ENCODE results near the gene EGFR.
"Not testable (repeated sequence)": the region's sequence is repeated elsewhere in the genome, so short reads cannot be mapped to it uniquely, and the experiment has no call there.

EGFR gene

GRCh38 chr7:55152516-55152915 lies 133.7 kb downstream of the EGFR start:
- no peak for DNase-seq

- DNase-seq = no peak
These were observed 135.3 kb downstream of the EGFR start for GRCh38 chr7:55154096-55154495.

GRCh38 chr7:55155351-55156117 lies 136.7 kb downstream of the EGFR start:
- no peak for DNase-seq

- no peak for DNase-seq
These were observed 138.3 kb downstream of the EGFR start for GRCh38 chr7:55156919-55157763.

GRCh38 chr7:55157764-55158105 lies 138.9 kb downstream of the EGFR start:
- no peak for DNase-seq

- DNase-seq = no peak
These were observed 139.9 kb downstream of the EGFR start for GRCh38 chr7:55158541-55159382.

GRCh38 chr7:55160539-55160938 lies 141.7 kb downstream of the EGFR start:
- no peak for DNase-seq

GRCh38 chr7:55161154-55161687 lies 142.4 kb downstream of the EGFR start:
- no peak for DNase-seq

- no peak for DNase-seq
These were observed 143.7 kb downstream of the EGFR start for GRCh38 chr7:55162476-55162875.

GRCh38 chr7:55163733-55164132 lies 144.9 kb downstream of the EGFR start:
- DNase-seq = no peak

GRCh38 chr7:55164527-55164926 lies 145.7 kb downstream of the EGFR start:
- DNase-seq = no peak

- DNase-seq = no peak
These were observed 146.5 kb downstream of the EGFR start for GRCh38 chr7:55165176-55165861.

GRCh38 chr7:55167296-55167695 lies 148.5 kb downstream of the EGFR start:
- not testable (repeated sequence) for DNase-seq

- DNase-seq = no peak
These were observed 151.7 kb downstream of the EGFR start for GRCh38 chr7:55170335-55171069.

- no peak for DNase-seq
These were observed 152.3 kb downstream of the EGFR start for GRCh38 chr7:55171157-55171556.

GRCh38 chr7:55172161-55172560 lies 153.3 kb downstream of the EGFR start:
- no peak for DNase-seq

GRCh38 chr7:55172881-55173609 lies 154.2 kb downstream of the EGFR start:
- no peak for DNase-seq

- no peak for DNase-seq
These were observed 154.9 kb downstream of the EGFR start for GRCh38 chr7:55173671-55174070.

- DNase-seq = no peak
These were observed 155.6 kb downstream of the EGFR start for GRCh38 chr7:55174456-55174855.

- DNase-seq = no peak
These were observed 156.0 kb downstream of the EGFR start for GRCh38 chr7:55174856-55175255.

GRCh38 chr7:55177068-55177530 lies 158.3 kb downstream of the EGFR start:
- no peak for DNase-seq

Data from activated CD4-positive, alpha-beta T cell treated with anti-CD3 and anti-CD28 coated beads, Interleukin-2, amount 50 U/mL, for 48 hours (primary cell).